ENCODE data around the gene AK8.
A peak's percentile ranks its signal among the peaks of the same experiment; 100 is the strongest.
"Not testable (repeated sequence)": the region's sequence is repeated elsewhere in the genome, so short reads cannot be mapped to it uniquely, and the experiment has no call there.

Gene AK8

DNA sequence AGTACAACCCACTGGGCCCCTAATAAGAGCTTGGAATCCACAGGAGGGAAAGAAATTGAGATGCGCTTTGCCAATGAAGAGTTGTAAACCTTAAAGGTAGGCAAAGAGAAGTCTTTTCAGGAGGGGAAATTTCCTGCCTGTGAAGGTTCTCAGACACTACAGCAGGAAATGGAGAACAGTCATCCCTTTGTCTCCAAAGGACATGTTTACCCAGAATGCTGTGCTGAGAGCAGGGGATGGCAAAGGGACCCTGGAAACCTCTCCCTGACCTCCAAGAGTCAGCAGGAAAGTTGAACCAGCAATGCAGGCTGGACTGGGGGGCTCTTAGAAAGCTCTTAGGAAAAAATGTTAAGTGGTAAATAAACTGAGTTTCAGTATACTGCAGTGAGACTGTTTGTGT lies 103.2 kb downstream of the AK8 start:
- DNase-seq (ENCODE audit: extremely low read depth in 1 of 2, low read depth in 1 of 2): no peak

DNA sequence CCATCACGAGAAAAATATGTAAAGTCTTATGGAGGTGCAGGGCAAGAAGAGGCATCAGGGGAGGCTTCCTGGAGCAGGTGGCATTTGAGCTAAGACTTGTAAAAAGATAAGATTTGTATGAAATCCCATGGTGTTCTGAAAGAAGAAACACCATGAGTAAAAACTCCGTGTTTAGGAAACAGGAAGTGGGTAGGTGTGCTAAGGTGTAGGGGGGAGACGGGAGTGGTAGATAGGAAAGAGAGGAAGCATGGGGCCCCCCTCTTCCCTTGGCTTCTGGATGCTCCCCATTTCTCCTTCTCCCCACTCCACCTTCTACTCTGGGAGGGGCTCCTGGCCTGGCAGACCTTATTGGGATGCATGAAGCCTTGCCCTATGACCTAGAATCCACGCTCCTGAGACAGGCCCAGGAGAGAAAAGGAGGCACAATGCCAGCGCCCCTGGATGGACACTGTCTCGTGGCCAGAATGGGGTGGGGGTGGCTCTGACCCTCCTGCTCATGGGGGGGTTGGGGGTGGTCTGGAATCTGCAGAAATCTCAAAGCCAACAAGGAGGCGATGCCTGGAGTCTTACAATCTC lies 104.2 kb downstream of the AK8 start:
- DNase-seq (ENCODE audit: extremely low read depth in 1 of 2, low read depth in 1 of 2): no peak

DNA sequence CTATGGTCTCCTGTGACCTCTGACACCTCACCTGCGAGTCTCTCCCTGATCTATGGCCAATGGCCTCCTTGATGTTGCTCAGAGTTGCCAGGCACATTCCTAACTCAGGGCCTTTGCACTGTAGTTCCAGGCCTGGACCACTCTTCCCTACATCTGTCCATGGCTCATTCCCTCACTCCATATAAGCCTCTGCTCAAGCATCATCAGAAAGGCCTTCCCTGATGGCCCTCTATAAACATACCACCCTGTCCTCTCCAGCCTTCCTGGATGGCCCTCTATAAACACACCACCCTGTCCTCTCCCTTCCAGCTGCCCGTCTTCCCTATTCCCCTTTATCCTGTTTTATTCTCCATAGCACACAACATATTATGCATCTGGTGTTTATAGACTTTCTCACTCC lies 105.0 kb downstream of the AK8 start:
- no peak for DNase-seq (ENCODE audit: extremely low read depth in 1 of 2, low read depth in 1 of 2)

DNA sequence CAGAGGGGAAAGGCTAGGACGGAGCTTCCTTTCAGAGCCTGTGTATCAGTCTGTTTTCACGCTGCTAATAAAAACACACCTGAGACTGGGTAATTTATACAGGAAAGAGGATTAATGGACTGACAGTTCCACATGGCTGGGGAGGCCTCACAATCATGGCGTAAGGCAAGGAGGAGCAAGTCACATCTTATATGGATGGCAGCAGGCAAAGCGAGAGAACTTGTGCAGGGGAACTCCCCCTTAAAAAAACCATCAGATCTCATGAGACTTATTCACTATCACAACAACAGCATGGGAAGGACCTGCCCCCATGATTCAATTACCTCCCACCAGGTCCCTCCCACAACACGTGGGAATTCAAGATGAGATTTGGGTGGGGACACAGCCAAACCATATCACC lies 106.3 kb downstream of the AK8 start:
- not testable (repeated sequence) for DNase-seq (ENCODE audit: extremely low read depth in 1 of 2, low read depth in 1 of 2)

DNA sequence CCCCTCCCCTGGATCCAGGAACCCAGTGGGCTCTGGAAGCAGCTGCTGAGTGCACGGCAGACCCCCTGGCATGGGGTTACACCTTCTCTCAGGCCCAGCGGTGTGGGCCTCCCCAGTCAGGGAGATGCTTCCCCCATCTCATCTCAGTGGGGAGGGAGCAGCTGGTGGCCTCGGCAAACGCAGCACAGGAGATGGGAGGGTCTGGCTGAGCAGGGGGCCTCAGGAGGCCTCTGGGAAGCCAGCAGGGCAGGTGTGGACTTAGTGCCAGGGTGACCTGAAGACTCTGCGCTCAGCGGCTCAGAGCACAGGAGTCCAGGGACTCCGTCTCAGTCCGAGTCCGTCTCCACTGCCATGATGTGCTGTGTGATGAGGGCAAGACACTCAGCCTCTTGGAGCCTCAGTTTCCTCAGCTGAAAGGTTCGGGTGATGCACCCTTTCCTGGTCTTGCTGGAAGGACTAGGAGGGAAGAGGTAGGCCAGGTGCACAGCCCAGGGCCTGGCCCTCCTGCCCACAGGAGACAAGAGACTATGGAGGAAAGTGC lies 107.2 kb downstream of the AK8 start:
- no peak for DNase-seq (ENCODE audit: extremely low read depth in 1 of 2, low read depth in 1 of 2)

DNA sequence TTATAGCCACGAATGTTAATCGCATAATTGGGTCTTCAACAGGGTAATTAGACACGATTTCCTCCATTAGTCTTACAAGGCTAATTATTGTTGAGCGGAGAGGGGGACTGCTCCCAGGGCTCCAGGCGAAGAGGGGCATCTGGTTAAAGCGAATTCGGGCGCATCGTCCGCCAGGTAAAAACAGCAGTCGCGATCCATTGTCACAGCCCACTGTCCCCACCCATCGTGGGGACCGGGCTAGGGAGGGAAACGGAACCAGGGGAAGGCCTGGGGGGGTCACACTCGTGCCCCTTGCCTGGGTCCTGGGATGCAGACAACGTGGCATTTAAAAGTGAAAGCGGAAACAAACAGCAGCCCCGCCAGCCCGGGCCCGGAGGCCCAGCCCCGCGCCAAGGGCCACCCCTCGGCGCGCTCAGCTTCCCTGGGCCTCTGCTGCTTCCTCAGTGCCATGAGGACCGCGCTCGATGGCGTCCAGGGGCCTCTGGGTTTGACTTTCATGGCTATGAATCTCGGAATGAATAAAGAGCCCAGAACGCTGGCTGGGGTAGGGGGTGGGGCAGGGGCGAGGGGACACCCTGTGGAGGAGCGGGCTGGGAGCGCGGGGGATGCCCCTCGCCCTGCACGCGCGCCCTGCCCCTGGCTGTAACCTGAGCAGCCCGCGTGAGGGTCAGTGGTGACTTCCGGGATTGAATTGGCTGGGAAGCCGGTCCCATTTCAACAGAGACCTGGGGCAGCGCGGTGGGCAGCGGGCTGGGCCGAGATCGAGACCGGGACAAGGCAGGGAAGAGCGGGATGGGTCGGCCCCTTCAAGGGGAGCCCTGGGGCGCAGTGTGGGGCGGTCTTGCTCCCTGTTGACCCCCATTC lies 107.9 kb downstream of the AK8 start:
- DNase-seq (ENCODE audit: extremely low read depth in 1 of 2, low read depth in 1 of 2): peak; percentile 23 to 36

DNA sequence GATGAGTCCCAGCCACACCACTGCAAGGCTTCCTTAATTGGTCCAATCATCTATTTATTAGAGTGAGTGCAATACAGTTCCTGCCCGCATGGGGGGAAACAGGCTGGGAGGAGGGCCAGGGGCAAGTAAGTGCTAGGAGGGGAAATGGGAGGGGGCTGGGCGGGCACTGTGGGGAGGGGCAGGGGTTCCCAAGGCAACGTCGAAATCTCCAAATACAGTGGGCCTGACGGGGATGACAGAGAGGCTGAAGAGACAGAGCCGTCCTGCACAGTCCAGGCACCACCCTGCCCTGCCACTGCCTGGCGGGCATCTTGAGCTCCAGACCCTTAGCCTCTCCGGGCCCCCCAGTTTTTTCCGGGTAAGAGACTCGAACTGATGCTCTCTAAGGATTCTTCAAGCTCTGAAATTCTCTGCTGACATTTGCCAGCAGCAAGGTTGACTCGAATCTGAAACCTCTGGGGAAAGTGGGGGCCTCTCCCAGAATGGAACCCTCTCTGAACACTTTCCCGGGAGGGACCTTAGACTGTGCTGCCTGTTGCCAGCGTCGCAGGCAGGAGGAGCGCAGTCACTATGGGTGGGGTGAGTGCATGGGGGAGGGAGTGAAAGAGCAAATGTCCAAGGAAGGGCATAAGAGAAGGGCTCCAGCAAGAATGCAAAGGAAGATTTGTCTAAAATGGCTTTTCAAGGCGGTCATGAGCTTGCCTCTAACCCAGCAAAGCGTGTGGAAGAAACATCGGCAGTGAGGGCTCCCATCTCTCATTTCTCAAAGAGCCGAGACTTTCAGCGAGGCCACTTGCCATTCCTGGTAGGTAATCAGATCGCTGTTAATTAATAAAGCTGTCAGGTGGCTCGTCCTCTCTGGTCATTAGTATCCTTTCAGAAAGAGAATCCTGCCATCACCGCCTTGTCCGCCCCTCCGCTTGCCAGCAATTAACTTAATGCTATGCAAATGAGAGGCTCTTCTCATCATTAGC lies 108.9 kb downstream of the AK8 start:
- DNase-seq (ENCODE audit: extremely low read depth in 1 of 2, low read depth in 1 of 2): peak; percentile 13 to 47

DNA sequence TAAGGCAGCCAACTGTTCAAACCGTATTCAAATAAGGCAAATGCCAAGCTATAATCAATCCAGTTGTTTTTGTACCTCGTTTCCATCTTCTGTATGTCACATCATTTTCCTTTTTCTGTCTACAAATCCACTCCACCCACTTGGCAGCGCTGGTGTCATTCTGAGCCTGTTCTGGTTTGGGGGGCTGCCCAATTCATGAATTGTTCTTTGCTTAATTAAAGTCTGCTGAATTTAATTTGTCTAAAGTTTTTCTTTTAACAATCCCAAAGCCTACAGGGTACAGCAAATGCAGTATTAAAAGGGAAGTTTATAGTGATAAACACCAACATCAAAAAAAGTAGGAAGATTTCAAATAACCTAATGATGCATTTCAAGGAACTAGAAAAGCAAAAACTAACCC lies 114.5 kb downstream of the AK8 start:
- DNase-seq (ENCODE audit: extremely low read depth in 1 of 2, low read depth in 1 of 2): no peak

DNA sequence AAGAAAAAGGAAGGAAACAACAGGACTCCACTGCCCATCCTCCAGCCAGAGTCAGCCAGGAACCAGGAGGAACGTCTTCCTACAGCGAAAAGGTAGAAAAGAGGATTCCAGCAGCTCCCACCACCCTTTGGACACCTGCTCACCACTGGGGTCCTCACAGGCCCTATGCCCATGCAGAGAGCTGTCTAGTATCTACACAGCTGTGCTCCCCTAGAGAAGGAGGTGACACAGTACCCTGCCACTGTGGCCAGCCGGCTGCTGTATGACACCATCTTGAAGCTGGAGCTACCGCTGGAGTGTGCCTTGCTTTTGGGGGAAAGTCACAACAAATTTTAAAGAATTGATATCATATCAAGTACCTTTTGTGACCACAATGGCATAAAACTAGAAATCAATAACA lies 115.2 kb downstream of the AK8 start:
- DNase-seq (ENCODE audit: extremely low read depth in 1 of 2, low read depth in 1 of 2): no peak

DNA sequence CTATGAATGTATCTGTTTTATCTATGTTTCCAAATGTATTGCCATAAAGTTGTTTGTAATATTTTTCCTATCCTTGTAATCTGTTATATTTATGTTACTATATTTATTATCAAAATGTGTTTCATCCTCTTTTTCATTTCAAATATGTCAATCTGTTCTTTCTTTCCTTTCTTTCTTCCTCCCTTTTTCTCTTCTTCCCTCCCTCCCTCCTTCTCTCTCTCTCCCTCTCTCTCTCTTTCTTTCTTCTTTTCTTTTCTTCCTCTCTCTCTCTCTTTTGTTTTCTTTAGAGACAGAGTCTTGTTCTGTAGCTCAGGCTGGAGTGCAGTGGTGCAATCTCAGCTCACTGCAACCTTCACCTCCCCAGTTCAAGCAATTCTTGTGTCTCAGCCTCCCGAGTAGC lies 116.5 kb downstream of the AK8 start:
- DNase-seq (ENCODE audit: extremely low read depth in 1 of 2, low read depth in 1 of 2): no peak

DNA sequence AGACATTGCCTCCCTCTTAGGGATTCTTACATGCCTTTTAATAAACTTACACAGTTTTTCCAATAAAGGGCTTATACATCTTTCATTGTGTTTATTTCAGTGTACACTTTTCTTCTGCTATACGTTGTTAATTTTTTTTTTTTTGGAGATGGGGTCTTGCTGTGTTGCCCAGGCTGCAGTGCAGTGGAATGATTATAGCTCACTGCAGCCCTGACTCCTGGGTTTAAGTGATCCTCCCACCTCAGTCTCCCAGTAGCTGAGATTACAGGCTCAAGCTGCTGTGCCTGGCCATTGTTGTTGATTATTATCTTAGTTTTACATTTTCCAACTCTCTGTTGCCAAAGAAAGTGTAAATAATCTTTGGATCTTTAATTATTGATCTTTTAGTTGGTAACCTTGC lies 118.0 kb downstream of the AK8 start:
- no peak for DNase-seq (ENCODE audit: extremely low read depth in 1 of 2, low read depth in 1 of 2)

DNA sequence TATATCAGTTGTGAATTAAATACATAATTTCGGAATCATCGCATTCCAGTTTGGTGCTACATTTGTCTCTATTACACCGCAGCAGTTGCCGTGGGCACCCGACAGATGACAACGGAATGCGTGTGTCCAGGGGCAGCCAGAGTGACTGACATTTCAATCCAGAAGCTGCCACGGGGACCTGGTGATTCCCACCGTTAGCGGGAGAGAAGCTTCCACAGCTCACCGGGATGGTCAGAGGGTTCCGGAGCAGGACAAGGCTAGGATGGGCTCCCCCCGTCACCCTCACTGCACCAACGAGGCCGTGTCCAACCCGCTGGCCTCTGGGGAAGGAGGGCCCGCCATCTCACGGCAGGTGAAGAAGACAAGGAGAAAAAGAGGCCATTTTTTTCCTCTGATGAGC lies 121.1 kb downstream of the AK8 start:
- DNase-seq (ENCODE audit: extremely low read depth in 1 of 2, low read depth in 1 of 2): no peak

DNA sequence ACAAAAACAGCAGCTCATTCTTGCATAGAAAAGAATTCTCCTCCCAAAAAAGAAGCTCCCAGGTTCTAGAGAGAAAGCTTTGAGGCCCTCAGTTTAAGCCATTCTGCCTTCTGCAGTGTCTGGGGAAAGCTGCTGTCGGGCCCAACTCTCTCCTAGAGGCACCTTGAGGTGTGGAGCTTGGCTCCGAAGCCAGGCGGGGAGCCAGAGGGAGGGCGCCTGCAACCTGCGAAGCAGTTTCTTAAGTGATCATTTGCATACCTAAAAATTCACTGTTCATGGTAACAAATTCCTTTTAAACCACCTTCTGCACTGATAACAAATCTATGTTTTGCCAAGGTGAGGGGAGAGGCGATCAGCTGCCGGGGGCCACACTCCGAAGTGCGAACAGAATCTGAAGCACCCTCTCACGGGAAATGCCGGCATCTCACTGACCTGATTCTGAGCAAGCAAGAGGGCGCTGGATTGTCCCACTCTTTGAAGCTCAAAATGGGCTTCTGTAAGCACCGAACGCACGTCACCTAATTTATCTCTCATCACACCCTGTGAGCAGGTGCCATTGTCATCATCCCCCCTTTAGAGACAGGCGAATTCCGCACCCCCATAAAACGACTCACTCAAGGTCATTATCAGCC lies 121.8 kb downstream of the AK8 start:
- DNase-seq (ENCODE audit: extremely low read depth in 1 of 2, low read depth in 1 of 2): no peak

DNA sequence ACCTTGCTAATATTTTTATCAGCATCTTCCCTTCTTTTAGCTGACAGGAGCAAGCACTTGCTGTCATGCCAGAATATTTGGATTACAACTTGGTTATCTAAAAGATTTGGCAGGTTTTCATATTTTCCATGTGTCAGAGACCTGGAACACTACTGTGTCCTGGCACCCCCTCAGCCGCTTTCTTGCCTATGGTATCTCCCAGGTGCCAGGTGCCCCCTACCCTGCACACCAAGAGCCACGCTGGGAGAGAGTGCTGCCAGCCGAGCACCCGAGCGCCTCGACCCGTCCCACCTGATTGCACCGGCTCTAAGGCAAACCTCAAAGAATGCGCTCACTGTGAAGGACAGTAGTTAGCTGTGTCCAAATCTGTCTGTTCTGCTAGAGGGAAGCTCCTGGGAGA lies 123.0 kb downstream of the AK8 start:
- no peak for DNase-seq (ENCODE audit: extremely low read depth in 1 of 2, low read depth in 1 of 2)

DNA sequence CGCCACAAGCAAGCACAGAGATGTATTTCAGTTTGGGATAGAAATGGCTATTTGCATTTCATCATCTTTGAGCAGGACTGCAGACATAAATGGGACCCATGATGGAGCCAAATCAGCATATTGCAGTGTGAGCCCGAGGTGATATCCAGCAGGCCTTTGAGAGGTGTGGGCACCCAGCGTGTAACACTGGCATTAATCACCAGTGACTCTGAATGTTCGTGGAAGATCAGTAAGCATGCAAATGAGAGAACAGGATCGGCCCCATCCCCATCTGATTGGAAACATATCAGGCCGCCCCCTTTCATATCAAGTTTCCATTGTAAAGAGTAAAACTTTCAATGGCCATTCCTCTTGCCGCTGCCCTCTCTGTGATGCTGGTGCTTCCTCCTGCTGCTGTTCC lies 123.8 kb downstream of the AK8 start:
- DNase-seq (ENCODE audit: extremely low read depth in 1 of 2, low read depth in 1 of 2): no peak

DNA sequence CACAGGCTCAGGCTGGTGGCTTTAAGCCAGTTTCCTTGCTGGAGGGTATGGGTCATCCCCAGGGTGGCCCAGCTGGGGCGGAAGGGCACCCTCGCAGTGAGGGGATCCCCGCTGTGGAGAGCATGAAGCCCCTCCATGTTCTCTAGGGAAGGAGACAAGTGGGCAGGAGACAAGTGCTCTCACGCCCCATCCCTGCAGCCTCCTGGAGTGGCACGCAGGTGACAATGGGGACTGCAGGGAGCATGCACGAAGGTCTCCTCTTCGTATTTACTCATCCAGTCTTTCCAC lies 124.5 kb downstream of the AK8 start:
- no peak for DNase-seq (ENCODE audit: extremely low read depth in 1 of 2, low read depth in 1 of 2)

DNA sequence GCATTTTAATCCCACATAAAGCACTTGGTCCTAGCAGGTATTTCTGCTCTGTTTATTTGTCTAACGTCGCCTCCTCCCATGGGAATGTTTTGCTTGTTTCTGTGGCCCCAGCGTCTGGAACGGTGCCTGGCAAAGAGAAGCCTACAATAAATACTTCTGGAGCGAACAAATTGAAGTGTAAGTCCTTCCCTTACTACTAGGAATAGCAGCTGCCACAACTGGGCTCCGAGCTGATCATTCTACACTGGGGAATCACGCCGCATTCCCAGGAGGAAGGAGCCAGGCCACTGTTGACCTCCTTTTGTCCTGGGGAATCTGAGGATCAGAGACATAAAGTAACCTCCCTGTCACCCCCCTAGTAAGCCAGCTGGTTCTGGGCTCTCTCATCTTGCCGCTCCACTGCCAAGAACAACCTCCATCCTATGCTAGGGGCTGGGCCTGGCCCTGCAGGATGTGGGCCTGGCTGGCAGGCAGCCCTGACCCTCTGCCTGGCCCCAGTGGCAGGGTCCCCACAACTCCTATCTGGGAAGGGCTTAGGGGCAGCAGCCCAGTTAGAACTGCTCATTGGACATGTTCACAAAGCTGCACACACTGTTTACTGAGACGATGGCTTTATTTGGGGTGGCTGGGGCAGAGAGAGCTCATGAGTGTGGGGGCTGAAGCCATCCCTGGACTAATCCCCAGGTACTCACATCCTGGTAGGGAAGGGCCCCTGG lies 125.0 kb downstream of the AK8 start:
- DNase-seq (ENCODE audit: extremely low read depth in 1 of 2, low read depth in 1 of 2): no peak

DNA sequence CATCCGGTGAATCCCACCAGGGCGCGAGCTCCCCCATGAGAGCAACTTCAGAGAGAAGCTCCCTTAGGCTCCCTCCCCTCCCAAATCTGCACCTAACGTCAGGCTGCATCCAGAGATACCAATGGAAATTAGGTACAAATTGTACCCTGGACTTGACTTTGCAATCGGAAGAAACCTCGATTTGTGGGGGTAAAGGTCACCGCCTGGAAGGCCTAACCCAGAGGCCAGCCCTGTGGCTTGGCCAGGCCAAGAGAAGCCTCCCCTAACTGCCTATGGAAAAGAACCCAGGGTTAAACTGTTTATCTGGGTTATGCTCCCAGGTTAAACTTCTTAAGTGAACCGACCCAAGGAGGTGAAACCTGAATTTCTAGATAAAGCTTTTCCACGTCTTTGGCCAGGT lies 127.4 kb downstream of the AK8 start:
- DNase-seq (ENCODE audit: extremely low read depth in 1 of 2, low read depth in 1 of 2): no peak

DNA sequence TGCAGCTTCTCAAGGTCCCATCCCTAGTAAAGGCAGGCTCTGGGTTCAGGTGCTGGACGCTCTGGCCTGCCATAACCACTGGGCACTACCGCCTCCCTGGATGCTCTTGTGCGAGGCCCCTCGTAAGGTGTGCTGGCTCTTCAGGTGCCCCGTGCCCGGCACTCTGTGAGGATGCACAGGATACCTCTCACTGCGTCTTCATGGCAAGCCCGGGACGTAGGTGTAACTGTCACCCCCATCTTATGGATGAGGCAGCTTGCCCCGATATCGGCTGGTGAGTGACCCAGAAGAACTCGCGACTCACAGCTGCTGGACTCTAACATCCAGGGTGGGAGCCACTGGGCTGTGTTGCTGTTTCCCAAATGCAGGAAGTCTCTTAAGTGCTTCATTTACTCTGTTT lies 128.8 kb downstream of the AK8 start:
- no peak for DNase-seq (ENCODE audit: extremely low read depth in 1 of 2, low read depth in 1 of 2)

DNA sequence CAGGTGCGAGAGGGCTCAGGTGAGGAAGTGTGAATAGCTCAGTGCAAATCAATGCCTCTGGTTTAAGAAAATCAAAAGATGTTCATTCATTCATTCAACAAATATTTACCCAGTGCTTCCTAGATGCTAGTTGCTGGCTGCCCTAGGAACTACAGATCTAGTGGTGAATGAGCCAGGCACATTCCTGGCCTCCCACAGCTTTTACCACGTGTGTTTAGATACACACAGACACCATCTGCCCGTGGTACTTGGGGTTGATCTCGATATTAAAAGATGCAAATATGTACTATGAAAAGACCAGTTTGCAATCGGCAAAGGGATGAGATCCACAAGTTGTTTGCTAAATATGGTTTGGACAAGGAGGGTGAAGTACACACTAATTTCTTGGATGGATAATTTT lies 129.6 kb downstream of the AK8 start:
- no peak for DNase-seq (ENCODE audit: extremely low read depth in 1 of 2, low read depth in 1 of 2)

All from stimulated activated CD8-positive, alpha-beta memory T cell treated with anti-CD3 and anti-CD28 coated beads, Interleukin-7, amount 100 ng/mL, for 48 hours (primary cell).